HL-60 (cell line): ENCODE measurements around the gene ST6GALNAC4.

Experiments used
- GABPA ChIP-seq: IDR thresholded peaks from 2 replicates; pipeline ENCODE4 v1.6.1; 2012; ENCODE audit warnings: low read depth
- POLR2AphosphoS5 ChIP-seq: IDR thresholded peaks from 2 replicates; pipeline ENCODE4 v1.6.1; 2012; ENCODE audit warnings: low read depth
- TF ChIP-seq, protein P1 (sequence below): IDR thresholded peaks from one replicate; pipeline ENCODE4 v1.5.1; 2011; ENCODE audit warnings: low read length, control low read depth, inconsistent platforms; ENCODE audit not compliant: insufficient read depth
- TF ChIP-seq, protein P2 (sequence below): IDR thresholded peaks from 2 replicates; pipeline ENCODE4 v1.6.1; 2012; ENCODE audit warnings: low read depth; ENCODE audit not compliant: insufficient replicate concordance

DNA sequence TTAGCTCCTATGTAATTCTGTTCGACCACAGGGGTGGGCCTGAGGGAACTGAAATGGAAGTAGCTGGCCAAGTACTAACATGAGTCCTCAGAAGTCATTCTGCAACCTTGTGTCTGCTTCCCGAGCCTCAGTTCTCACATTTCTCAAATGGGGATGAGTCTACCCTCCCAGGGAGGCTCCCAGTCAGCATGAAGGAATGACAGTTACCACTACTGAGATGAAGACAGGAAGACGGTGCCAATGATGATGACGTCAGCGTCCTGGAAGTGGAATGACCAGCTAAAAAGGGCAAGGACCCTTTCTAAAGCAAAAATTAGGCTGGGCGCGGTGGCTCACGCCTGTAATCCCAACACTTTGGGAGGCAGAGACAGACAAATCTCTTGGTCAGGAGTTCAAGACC, 6.9 kb upstream of the ST6GALNAC4 start:
- TF ChIP-seq, protein P1, sequence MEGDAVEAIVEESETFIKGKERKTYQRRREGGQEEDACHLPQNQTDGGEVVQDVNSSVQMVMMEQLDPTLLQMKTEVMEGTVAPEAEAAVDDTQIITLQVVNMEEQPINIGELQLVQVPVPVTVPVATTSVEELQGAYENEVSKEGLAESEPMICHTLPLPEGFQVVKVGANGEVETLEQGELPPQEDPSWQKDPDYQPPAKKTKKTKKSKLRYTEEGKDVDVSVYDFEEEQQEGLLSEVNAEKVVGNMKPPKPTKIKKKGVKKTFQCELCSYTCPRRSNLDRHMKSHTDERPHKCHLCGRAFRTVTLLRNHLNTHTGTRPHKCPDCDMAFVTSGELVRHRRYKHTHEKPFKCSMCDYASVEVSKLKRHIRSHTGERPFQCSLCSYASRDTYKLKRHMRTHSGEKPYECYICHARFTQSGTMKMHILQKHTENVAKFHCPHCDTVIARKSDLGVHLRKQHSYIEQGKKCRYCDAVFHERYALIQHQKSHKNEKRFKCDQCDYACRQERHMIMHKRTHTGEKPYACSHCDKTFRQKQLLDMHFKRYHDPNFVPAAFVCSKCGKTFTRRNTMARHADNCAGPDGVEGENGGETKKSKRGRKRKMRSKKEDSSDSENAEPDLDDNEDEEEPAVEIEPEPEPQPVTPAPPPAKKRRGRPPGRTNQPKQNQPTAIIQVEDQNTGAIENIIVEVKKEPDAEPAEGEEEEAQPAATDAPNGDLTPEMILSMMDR: no peak
- TF ChIP-seq POLR2AphosphoS5 (no peak), GABPA (no peak)
- TF ChIP-seq, protein P2, sequence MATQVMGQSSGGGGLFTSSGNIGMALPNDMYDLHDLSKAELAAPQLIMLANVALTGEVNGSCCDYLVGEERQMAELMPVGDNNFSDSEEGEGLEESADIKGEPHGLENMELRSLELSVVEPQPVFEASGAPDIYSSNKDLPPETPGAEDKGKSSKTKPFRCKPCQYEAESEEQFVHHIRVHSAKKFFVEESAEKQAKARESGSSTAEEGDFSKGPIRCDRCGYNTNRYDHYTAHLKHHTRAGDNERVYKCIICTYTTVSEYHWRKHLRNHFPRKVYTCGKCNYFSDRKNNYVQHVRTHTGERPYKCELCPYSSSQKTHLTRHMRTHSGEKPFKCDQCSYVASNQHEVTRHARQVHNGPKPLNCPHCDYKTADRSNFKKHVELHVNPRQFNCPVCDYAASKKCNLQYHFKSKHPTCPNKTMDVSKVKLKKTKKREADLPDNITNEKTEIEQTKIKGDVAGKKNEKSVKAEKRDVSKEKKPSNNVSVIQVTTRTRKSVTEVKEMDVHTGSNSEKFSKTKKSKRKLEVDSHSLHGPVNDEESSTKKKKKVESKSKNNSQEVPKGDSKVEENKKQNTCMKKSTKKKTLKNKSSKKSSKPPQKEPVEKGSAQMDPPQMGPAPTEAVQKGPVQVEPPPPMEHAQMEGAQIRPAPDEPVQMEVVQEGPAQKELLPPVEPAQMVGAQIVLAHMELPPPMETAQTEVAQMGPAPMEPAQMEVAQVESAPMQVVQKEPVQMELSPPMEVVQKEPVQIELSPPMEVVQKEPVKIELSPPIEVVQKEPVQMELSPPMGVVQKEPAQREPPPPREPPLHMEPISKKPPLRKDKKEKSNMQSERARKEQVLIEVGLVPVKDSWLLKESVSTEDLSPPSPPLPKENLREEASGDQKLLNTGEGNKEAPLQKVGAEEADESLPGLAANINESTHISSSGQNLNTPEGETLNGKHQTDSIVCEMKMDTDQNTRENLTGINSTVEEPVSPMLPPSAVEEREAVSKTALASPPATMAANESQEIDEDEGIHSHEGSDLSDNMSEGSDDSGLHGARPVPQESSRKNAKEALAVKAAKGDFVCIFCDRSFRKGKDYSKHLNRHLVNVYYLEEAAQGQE: no peak
